ENCODE data around the gene ADA. TPM values are rescaled to one million over a fixed set of nuclear protein-coding genes. Genes with fewer than 3 reads are reported as not detected.

Gene ADA
- polyA plus RNA-seq, 1 of the 3 experiments (the other 2 are of a cell fraction) = 25.7 TPM

- TF ChIP-seq ZBTB33 (IDR thresholded peaks at IDR 0.05; ENCODE audit: borderline replicate concordance, low read depth) (no peak), SMC3 (IDR thresholded peaks at IDR 0.05; ENCODE audit: low read depth, low read length) (no peak), USF2 (IDR thresholded peaks at IDR 0.05; ENCODE audit: borderline replicate concordance, low read depth, low read length) (no peak)
Observed at GRCh38 chr20:44579313-44580081, 72.0 kb downstream of the ADA start (continued).

GRCh38 chr20:44576297-44576696 lies 75.2 kb downstream of the ADA start:
- Histone ChIP-seq H3K4me2 (no peak overlapping the region), H3F3A (replicated peaks; ENCODE audit: insufficient read depth) (peaks cover 34% of the 10 kb centered on the region), H3K36me3 (replicated peaks in 1 of 2; ENCODE audit: control insufficient read depth in 1 of 2, insufficient read depth in 2 of 2, low read length in 1 of 2) (no peaks in the 10 kb centered on the region), H3K9ac (no peak overlapping the region; the same call in 1 of the 2 replicates), H2AFZ (ENCODE audit: low read depth) (no peak overlapping the region), H3K27me3 (ENCODE audit: insufficient read depth) (no peaks in the 10 kb centered on the region), H3K4me3 (ENCODE audit: low read depth in 2 of 2, low read length in 1 of 2) (no peak overlapping the region), H3K9me2 (no peaks in the 10 kb centered on the region), H3K79me2 (ENCODE audit: insufficient read depth) (peaks cover 26% of the 10 kb centered on the region), H3K4me1 (ENCODE audit: control insufficient read depth in 1 of 2, insufficient read depth in 2 of 2, low read depth in 1 of 2, low read length in 1 of 2) (peaks cover 16 to 29% of the 10 kb centered on the region in 2 experiments; a peak in 3 of 4 replicates), H4K20me1 (ENCODE audit: insufficient read depth) (no peaks in the 10 kb centered on the region), H3K27ac (ENCODE audit: low read depth in 2 of 2, low read length in 1 of 2) (peak overlapping the region in 1 of 2 experiments; percentile 58; a peak in 2 of 4 replicates), H3K9me3 (no peaks in the 10 kb centered on the region)
- no peak for TF ChIP-seq REST (IDR thresholded peaks at IDR 0.05; ENCODE audit: low read depth, low read length)
- peak; percentile 49 for TF ChIP-seq CTCF (IDR thresholded peaks at IDR 0.05)
- TF ChIP-seq RXRA (IDR thresholded peaks at IDR 0.05; ENCODE audit: borderline replicate concordance, low read depth) = no peak
- TF ChIP-seq NFIC (IDR thresholded peaks at IDR 0.05; ENCODE audit: borderline replicate concordance) = no peak
- TF ChIP-seq RAD21 (IDR thresholded peaks at IDR 0.05; ENCODE audit: low read length) = peak; percentile 33; the same call in 1 of the 2 replicates
- TF ChIP-seq TEAD4 (IDR thresholded peaks at IDR 0.05; ENCODE audit: borderline replicate concordance, insufficient read depth) = no peak
- 66% methylated on average over 3 of the region's 3 CpGs for WGBS (ENCODE audit: low lambda C conversion rate)
- ChIA-PET POLR2A (no interaction called here), CTCF (interaction anchor here (0.8 to 2.8 kb wide), 4 partner anchors 16 to 107 kb away, joined by 3 to 17 read pairs (median 4); no protein-coding TSS in a partner anchor)
- no peak for DNase-seq

Measured in SK-N-SH (cell line).